Smooth muscle cell (in vitro differentiated cells): Measurements from ENCODE around the gene MRM1. TPM values are rescaled to one million over a fixed set of nuclear protein-coding genes. Genes with fewer than 3 reads are reported as not detected.
A peak's percentile ranks its signal among the peaks of the same experiment; 100 is the strongest.

Experiments
- DNase-seq: peaks from one replicate; lab custom pipeline; 2025; ENCODE audit not compliant: unreplicated experiment; lab: John Stamatoyannopoulos, UW
- H2AFZ ChIP-seq: fragments of 200-600 bp; sonication (generic); 2 replicates; pipeline ENCODE4 v1.6.0; 2016; ENCODE audit warnings: antibody characterized with exemption, low read depth, mild to moderate bottlenecking
- H3F3A ChIP-seq: fragments of 200-600 bp; sonication (generic); 2 replicates; pipeline ENCODE4 v1.6.0; 2017; ENCODE audit warnings: antibody characterized with exemption, low read depth
- H3K27ac ChIP-seq: fragments of 200-600 bp; sonication (generic); 2 replicates; pipeline ENCODE4 v1.5.1; 2016; ENCODE audit warnings: low read depth, mild to moderate bottlenecking
- H3K27me3 ChIP-seq: fragments of 200-600 bp; sonication (generic); 2 replicates; pipeline ENCODE4 v1.6.1; 2016; ENCODE audit warnings: low read depth, mild to moderate bottlenecking
- H3K36me3 ChIP-seq: fragments of 200-600 bp; sonication (generic); 2 replicates; pipeline ENCODE4 v1.5.1; 2016; ENCODE audit warnings: low read depth
- H3K4me1 ChIP-seq: fragments of 200-600 bp; sonication (generic); 2 replicates; pipeline ENCODE4 v1.5.1; 2016; ENCODE audit warnings: low read depth
- H3K4me2 ChIP-seq: fragments of 200-600 bp; sonication (generic); 2 replicates; pipeline ENCODE4 v1.6.0; 2016; ENCODE audit warnings: mild to moderate bottlenecking
- H3K4me3 ChIP-seq: fragments of 200-600 bp; sonication (generic); 2 replicates; pipeline ENCODE4 v1.5.1; 2016; ENCODE audit warnings: mild to moderate bottlenecking
- H3K79me2 ChIP-seq: fragments of 200-600 bp; sonication (generic); 2 replicates; pipeline ENCODE4 v1.6.0; 2016; ENCODE audit warnings: low read depth, mild to moderate bottlenecking
- H3K9ac ChIP-seq: fragments of 200-600 bp; sonication (generic); 2 replicates; pipeline ENCODE4 v1.6.0; 2016; ENCODE audit warnings: low read depth
- H3K9me3 ChIP-seq: fragments of 200-600 bp; sonication (generic); replicated peaks from 2 replicates; pipeline ENCODE4 v1.5.1; 2016; ENCODE audit warnings: low read depth
- H4K20me1 ChIP-seq: fragments of 200-600 bp; sonication (generic); 2 replicates; pipeline ENCODE4 v1.6.0; 2016; ENCODE audit warnings: low read depth
- CTCF ChIP-seq: fragments of 200-600 bp; sonication (generic); IDR thresholded peaks from 2 replicates; pipeline ENCODE4 v1.5.1; 2017; ENCODE audit warnings: borderline replicate concordance, mild to moderate bottlenecking, antibody characterized with exemption; ENCODE audit not compliant: insufficient read depth, poor library complexity, severe bottlenecking
- WGBS: methylation state at CpG from one replicate; pipeline ENCODE4 v1.1.7; 2016; ENCODE audit warnings: low lambda C conversion rate; 5-methylcytosine and 5-hydroxymethylcytosine counted together
- polyA plus RNA-seq: library from polyadenylated mRNA; unstranded; fragments of >200 nt; fragmentation: Nextera tagmentation; extraction: Ambion mirVana; gene quantifications from 2 replicates; pipeline ENCODE4 v1.2.1, GENCODE V29; 2016
- total RNA-seq: library from RNA; depleted of rRNA; stranded (reverse); fragments of >200 nt; gene quantifications from 2 replicates; pipeline ENCODE4 v1.2.3, GENCODE V29; 2014

MRM1 gene
- total and polyA plus RNA-seq, 2 experiments from 2014 or later: 1.7 to 2.2 TPM

GRCh38 chr17:36641331-36641876 lies 40.0 kb downstream of the MRM1 start:
- H3K36me3 ChIP-seq: no peaks in the 10 kb centered on the region
- no peaks in the 10 kb centered on the region for H3F3A ChIP-seq
- H3K79me2 ChIP-seq: no peaks in the 10 kb centered on the region
- no peak overlapping the region for H3K27ac ChIP-seq
- 4% methylated on average over 40 of the region's 43 CpGs for WGBS
- no peaks in the 10 kb centered on the region for H4K20me1 ChIP-seq
- H3K9ac ChIP-seq: no peak overlapping the region
- H3K27me3 ChIP-seq: peaks cover 95% of the 10 kb centered on the region
- no peaks in the 10 kb centered on the region for H3K9me3 ChIP-seq
- TF ChIP-seq CTCF: no peak
- no peak for DNase-seq
- peaks cover 16% of the 10 kb centered on the region for H3K4me1 ChIP-seq
- H2AFZ ChIP-seq: peak overlapping the region; percentile 32
- peak overlapping the region; percentile 81 for H3K4me2 ChIP-seq
- peak overlapping the region; percentile 50 for H3K4me3 ChIP-seq

- H3K4me1 ChIP-seq: peaks cover 16% of the 10 kb centered on the region
- no peaks in the 10 kb centered on the region for H3K36me3 ChIP-seq
- H3K9me3 ChIP-seq: no peaks in the 10 kb centered on the region
- peak overlapping the region; percentile 50 for H3K4me3 ChIP-seq
- H2AFZ ChIP-seq: peak overlapping the region; percentile 32
- no peak for TF ChIP-seq CTCF
- H4K20me1 ChIP-seq: no peaks in the 10 kb centered on the region
- H3K79me2 ChIP-seq: no peaks in the 10 kb centered on the region
- no peaks in the 10 kb centered on the region for H3F3A ChIP-seq
- no peak overlapping the region for H3K9ac ChIP-seq
- H3K27ac ChIP-seq: no peak overlapping the region
- DNase-seq: no peak
- WGBS: 7% methylated on average over 35 of the region's 64 CpGs
- H3K27me3 ChIP-seq: peaks cover 87% of the 10 kb centered on the region
- peak overlapping the region; percentile 81 for H3K4me2 ChIP-seq
These were observed 40.8 kb downstream of the MRM1 start for GRCh38 chr17:36641877-36642845.

GRCh38 chr17:36643086-36643685 lies 41.8 kb downstream of the MRM1 start:
- Histone ChIP-seq H3K4me1 (peaks cover 16% of the 10 kb centered on the region), H3K9ac (no peak overlapping the region), H3K4me3 (no peak overlapping the region), H3K79me2 (no peaks in the 10 kb centered on the region), H3F3A (no peaks in the 10 kb centered on the region), H3K27ac (no peak overlapping the region), H3K9me3 (no peaks in the 10 kb centered on the region), H3K36me3 (no peaks in the 10 kb centered on the region), H3K27me3 (peaks cover 77% of the 10 kb centered on the region), H2AFZ (no peak overlapping the region), H4K20me1 (no peaks in the 10 kb centered on the region), H3K4me2 (no peak overlapping the region)
- TF ChIP-seq CTCF: no peak
- DNase-seq: no peak
- 34% methylated on average over 3 of the region's 3 CpGs for WGBS
